GM18868 (cell line): Measurements from ENCODE around the gene MRPL4.
"Not testable (repeated sequence)": the region's sequence is repeated elsewhere in the genome, so short reads cannot be mapped to it uniquely, and the experiment has no call there.

Experiments used
- ATAC-seq: cut with Tn5 transposase; IDR thresholded peaks from one replicate; pipeline ENCODE4 v1.9.1; 2021; ENCODE audit warnings: mild to moderate bottlenecking, moderate library complexity; ENCODE audit not compliant: unreplicated experiment

MRPL4 gene

DNA sequence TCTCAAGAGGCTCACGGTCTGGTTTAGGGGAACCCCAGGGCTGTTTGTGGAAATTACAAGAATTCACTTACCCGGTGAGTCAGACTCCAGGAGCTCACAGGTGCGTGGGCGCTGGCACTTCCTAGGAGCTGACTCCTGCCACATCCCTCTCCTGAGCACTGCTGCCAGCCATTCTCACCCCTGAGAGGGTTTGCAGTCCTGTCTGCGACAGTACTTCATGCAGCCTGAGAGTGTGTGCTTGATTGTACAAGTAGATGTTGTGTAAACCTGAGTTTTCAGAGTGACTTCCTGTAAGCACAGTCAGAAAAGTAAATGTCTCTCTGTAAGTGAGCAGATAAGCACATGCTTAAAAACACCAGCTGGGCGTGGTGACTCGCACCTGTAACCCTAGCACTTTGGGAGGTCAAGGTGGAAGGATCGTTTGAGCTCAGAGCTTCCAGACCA is 8.1 kb downstream of the MRPL4 start:
- no peak for ATAC-seq

DNA sequence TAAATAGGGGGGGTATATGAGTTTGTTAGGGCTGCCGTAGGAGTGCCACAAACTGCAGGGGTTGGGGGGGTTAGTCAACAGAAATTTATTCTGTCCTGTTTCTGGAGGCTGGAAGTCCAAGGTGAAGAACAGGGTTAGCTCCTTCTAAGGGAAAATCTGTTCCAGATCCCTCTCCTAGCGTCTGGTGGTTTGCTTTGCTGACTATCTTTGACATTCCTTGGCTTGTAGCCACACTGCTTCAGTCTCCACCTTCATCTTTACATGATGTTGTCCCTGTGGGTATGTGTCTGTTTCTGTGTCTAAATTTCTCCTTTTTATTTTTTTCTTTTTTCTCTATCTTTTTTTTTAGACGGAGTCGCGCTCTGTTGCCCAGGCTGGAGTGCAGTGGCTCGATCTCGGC is 10.8 kb downstream of the MRPL4 start:
- no peak for ATAC-seq

DNA sequence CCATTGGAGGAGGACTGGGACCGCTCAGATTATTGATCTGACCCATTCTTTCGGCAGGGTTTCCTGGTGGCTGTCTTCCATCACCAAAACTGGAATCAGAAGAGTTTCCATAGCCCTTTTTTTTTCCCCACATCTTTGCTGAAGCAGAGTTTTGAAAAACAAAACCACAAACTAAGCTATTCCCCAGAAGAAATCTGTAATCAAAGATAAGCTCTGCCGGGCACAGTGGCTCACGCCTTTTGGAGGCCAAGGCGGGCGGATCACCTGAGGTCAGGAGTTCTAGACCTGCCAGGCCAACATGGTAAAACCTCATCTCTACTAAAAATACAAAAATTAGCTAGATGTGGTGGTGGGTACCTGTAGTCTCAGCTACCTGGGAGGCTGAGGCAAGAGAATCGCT is 14.7 kb downstream of the MRPL4 start:
- no peak for ATAC-seq

DNA sequence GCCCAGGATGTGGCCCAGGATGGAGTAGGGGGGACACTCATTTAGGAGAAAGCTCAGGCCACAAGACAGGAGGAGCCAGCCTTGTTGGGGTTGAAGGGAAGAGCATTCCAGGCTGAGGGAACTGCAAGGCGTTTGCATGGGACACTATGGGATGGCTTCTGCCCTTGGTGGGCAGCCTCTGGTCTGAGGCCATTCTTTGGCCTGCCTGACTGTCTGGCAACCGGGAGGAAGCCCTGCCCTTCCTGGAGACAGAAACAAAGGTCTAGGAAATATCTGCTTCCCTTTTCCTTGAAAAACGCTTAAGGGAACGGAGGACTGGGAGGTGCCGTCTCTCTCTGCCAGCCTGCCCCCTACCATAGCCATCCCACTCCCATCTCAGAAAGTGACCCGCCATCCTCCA is 16.1 kb downstream of the MRPL4 start:
- no peak for ATAC-seq

DNA sequence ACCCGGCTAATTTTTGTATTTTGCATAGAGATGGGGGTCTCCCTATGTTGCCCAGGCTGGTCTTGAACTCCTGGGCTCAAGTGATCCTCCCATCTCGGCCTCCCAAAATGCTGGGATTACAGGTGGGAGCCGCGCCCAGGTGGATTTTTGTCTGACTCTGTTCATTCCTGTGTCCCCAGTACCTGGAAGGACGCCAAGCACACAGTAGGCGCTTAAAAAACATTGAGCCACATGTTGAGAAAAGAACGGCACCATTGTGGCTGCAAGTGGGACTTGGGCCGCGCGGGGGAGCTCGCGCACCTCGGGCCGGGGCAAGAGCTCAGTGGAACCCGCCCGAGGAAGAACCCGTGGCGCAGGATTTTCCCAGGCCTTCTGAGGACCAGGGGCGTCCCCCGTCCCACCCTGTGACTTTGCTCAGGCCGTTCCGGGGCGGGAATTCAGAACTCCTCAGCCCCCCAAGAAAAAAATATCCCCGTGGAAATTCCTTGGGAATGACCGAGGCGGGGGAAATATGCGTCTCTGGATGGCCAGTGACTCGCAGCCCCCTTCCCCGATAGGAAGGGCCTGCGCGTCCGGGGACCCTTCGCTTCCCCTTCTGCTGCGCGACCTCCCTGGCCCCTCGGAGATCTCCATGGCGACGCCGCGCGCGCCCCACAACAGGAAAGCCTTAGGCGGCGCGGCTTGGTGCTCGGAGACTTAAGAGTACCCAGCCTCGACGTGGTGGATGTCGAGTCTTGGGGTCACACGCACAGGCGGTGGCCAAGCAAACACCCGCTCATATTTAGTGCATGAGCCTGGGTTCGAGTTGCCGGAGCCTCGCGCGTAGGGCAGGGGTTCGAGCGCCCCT is 17.5 kb downstream of the MRPL4 start:
- ATAC-seq, result peak; percentile 37

DNA sequence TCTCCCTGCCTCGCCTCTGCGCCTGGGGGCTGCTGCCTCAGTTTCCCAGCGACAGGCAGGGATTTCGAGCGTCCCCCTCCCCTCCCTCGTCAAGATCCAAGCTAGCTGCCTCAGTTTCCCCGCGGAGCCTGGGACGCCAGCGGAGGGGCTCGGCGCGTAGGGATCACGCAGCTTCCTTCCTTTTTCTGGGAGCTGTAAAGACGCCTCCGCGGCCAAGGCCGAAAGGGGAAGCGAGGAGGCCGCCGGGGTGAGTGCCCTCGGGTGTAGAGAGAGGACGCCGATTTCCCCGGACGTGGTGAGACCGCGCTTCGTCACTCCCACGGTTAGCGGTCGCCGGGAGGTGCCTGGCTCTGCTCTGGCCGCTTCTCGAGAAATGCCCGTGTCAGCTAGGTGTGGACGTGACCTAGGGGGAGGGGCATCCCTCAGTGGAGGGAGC is 18.2 kb downstream of the MRPL4 start:
- ATAC-seq, result peak; percentile 32

DNA sequence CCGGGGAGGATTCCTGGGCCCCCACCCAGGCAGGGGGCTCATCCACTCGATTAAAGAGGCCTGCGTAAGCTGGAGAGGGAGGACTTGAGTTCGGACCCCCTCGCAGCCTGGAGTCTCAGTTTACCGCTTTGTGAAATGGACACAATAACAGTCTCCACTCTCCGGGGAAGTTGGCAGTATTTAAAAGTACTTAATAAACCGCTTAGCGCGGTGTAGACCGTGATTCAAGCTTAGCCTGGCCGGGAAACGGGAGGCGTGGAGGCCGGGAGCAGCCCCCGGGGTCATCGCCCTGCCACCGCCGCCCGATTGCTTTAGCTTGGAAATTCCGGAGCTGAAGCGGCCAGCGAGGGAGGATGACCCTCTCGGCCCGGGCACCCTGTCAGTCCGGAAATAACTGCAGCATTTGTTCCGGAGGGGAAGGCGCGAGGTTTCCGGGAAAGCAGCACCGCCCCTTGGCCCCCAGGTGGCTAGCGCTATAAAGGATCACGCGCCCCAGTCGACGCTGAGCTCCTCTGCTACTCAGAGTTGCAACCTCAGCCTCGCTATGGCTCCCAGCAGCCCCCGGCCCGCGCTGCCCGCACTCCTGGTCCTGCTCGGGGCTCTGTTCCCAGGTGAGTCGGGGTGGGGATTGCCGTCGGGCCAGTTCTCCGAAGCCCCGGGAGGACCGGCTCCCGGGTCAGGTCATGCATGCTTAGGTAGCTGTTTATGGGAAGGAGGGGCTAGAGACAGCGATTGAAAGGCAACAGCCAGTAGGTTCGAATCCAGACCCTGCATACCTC is 18.8 kb downstream of the MRPL4 start, which contains the start of gene ICAM1:
TSS of gene ICAM1 (plus strand) at position 505 of the 779 bp plus-strand sequence. CDS start at position 545, 40 bp downstream.
- peak; percentile 36 for ATAC-seq

DNA sequence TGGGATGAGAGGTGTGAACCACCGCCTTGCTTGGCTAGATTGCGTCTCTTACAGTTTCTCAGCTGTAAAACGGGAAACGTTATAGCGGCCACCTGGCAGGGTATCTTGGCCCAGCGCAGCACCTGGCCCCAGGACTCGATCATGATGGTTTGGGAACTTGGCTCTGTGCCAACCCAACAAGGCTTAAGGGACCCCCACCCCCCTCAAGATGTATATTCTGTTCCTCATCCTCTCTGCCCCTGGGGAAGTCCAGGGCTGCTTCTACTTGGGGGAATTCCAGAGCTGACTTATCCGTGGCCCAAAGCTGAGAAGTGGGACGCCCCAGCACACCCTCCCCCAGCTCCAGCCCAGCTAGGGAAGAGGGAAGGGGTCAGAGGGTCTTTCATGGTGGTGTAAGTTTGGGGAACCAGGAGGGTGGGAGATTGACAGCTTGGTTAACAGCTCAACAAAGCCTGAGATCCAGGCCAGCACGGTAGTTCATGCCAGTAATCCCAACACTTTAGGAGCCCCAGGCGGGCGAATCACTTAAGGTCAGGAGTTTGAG is 19.6 kb downstream of the MRPL4 start:
- peak; percentile 37 for ATAC-seq

DNA sequence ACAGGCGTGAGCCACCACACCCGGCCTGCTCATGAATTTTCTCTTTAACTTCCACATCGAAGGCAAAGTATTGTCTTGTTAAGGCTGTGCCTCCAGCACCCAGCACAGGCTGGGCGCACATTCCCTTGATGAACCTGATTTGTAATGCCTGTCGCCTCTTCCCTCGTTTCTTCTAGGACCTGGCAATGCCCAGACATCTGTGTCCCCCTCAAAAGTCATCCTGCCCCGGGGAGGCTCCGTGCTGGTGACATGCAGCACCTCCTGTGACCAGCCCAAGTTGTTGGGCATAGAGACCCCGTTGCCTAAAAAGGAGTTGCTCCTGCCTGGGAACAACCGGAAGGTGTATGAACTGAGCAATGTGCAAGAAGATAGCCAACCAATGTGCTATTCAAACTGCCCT is 22.6 kb downstream of the MRPL4 start:
- ATAC-seq, result no peak

DNA sequence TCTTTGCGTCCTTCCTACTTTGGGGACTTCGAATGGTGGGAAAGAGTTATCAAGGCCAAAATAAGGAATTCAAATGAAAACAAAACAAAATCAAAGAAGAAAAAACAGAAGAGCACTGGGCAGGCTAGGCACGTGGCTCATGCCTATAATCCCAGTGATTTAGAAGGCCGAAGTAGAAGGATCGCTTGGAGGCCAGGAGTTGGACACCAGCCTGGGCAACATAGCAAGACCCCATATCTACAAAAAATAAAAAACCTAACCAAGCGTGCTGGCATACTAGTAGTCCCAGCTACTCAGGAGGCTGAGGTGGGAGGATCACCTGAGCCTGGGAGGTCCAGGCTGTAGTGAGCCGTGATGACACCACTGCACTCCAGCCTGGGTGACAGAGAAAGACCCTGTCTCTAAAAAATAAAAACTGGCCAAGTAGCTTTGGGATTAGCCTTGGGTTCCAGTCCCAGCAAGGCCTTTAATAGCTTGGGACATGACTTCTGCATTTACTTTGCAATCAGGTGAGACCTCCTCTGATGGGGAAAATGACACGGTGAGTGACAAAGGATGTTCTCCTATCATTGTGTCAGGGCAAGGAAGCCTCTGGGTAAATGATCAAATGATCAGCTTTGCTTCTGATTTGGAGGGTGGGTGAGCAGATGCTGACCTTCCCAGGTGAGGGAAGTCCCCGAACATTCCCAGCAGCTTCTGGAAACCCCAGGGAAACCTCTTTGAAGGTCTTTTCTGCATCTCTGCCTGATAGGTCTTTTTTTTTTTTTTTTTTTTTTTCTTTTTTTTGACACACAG is 26.0 kb downstream of the MRPL4 start:
- ATAC-seq, result no peak

DNA sequence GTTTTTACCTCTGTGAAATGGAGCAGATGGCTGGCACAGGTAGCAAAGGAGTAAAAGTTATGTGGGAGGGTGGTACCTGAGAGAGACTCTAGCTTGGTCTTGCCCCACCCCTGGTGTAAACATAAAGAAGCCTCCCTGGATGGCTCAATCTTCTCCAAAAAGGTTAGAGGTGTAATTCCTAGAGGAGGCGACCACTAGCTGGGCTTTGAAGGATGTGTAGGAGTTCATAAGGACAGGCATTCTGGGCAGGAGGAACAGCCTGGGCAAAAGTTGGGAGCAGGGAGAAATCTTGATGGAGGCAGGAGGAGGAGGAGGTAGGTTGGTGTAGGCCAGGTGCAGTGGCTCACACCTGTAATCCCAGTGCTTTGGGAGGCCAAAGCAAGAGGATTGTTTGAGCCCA is 26.9 kb downstream of the MRPL4 start:
- no peak for ATAC-seq

DNA sequence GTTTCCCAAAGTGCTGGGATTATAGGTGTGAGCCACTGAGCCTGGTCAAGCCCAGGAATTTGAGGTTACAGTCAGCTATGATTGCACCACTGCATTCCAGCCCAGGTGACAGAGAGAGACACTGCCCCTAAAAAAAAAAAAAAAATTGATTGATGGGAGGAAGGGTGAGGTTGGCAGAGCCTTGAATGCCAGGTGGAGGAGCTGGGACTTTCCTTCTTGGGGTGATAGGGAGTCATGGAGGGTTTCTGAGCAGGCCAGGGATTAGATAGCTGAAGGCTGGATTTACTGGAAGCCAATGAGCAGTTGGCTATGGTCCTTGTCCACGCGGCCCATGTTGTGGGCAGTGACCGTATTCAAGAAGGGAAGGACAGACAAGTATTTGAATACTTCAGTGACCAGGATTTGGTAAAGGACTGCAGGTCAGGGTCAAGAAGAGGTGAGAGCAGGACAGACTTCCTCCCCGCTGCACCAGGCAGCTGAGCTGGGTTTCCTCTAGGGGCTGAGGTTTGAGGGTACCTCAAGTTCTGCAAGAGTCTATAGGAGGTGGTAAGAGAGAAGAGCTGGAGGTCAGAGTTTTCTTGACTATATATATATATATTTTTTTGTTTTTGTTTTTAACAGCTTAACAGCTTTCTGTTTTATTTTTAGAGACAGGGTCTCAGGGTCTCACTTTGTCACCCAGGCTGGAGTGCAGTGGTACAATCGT is 27.9 kb downstream of the MRPL4 start:
- no peak for ATAC-seq

DNA sequence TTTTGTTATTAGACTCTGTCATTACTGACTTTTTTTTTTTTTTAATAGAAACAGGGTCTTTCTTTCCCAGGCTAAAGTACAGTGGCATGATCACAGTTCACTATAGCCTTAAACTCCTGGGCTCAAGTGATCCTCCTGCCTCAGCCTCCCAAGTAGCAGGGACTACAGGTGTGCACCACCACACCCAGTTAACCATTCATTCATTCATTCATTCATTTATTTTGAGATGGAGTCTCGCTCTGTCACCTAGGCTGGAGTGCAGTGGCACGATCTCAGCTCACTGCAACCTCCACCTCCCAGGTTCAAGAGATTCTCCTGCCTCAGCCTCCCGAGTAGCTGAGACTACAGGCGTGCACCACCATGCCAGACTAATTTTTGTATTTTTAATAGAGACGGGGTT is 30.0 kb downstream of the MRPL4 start:
- ATAC-seq, result not testable (repeated sequence)

DNA sequence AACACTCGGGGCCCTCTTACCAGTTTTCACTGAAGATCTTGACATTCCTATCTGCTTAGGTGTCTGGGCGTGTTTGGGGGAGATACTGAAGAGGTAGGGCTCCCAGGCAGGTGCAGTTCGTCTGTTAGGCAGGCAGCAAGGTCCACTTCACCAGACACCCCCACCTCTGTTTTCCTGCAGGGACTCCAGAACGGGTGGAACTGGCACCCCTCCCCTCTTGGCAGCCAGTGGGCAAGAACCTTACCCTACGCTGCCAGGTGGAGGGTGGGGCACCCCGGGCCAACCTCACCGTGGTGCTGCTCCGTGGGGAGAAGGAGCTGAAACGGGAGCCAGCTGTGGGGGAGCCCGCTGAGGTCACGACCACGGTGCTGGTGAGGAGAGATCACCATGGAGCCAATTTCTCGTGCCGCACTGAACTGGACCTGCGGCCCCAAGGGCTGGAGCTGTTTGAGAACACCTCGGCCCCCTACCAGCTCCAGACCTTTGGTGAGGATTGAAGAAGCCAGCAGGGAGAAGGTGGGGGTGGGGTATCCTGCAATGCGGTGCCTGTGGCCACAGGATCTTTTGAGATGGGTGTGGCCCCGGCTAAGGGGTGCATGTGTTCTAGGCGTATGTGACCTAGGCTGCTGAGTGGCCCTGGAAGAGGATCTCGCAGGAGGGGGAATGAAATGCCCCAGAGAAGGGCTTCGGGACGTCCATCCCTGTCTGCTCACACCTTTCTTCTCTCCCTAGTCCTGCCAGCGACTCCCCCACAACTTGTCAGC is 31.5 kb downstream of the MRPL4 start:
- ATAC-seq, result no peak

DNA sequence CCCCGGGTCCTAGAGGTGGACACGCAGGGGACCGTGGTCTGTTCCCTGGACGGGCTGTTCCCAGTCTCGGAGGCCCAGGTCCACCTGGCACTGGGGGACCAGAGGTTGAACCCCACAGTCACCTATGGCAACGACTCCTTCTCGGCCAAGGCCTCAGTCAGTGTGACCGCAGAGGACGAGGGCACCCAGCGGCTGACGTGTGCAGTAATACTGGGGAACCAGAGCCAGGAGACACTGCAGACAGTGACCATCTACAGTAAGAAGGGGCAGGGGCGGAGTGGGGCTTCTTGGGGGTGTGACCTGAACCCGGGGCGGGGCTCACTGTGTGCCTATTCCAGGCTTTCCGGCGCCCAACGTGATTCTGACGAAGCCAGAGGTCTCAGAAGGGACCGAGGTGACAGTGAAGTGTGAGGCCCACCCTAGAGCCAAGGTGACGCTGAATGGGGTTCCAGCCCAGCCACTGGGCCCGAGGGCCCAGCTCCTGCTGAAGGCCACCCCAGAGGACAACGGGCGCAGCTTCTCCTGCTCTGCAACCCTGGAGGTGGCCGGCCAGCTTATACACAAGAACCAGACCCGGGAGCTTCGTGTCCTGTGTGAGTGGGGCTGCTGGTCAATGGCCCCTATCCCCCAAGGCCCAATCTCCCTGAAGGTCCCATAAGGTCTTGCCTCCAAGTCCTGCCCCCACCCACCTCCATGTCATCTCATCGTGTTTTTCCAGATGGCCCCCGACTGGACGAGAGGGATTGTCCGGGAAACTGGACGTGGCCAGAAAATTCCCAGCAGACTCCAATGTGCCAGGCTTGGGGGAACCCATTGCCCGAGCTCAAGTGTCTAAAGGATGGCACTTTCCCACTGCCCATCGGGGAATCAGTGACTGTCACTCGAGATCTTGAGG is 32.3 kb downstream of the MRPL4 start:
- no peak for ATAC-seq

DNA sequence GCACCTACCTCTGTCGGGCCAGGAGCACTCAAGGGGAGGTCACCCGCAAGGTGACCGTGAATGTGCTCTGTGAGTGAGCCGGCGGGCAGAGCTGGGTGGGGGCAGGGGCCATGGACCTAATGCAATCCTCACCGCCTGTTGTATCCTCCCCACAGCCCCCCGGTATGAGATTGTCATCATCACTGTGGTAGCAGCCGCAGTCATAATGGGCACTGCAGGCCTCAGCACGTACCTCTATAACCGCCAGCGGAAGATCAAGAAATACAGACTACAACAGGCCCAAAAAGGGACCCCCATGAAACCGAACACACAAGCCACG is 32.9 kb downstream of the MRPL4 start:
- ATAC-seq, result no peak

DNA sequence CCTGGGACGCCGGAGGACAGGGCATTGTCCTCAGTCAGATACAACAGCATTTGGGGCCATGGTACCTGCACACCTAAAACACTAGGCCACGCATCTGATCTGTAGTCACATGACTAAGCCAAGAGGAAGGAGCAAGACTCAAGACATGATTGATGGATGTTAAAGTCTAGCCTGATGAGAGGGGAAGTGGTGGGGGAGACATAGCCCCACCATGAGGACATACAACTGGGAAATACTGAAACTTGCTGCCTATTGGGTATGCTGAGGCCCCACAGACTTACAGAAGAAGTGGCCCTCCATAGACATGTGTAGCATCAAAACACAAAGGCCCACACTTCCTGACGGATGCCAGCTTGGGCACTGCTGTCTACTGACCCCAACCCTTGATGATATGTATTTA is 33.4 kb downstream of the MRPL4 start:
- ATAC-seq, result no peak

DNA sequence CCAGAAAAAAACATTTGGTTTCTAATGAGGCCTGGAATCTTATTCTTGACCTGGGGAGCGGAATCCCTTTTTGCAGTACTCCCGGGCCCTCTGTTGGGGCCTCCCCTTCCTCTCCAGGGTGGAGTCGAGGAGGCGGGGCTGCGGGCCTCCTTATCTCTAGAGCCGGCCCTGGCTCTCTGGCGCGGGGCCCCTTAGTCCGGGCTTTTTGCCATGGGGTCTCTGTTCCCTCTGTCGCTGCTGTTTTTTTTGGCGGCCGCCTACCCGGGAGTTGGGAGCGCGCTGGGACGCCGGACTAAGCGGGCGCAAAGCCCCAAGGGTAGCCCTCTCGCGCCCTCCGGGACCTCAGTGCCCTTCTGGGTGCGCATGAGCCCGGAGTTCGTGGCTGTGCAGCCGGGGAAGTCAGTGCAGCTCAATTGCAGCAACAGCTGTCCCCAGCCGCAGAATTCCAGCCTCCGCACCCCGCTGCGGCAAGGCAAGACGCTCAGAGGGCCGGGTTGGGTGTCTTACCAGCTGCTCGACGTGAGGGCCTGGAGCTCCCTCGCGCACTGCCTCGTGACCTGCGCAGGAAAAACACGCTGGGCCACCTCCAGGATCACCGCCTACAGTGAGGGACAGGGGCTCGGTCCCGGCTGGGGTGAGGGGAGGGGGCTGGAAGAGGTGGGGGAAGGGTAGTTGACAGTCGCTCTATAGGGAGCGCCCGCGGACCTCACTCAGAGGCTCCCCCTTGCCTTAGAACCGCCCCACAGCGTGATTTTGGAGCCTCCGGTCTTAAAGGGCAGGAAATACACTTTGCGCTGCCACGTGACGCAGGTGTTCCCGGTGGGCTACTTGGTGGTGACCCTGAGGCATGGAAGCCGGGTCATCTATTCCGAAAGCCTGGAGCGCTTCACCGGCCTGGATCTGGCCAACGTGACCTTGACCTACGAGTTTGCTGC is 35.1 kb downstream of the MRPL4 start, which contains the start of gene ICAM4:
TSS of gene ICAM4 (plus strand) at position 153 of the 935 bp plus-strand sequence. CDS start at position 211, 58 bp downstream.
- ATAC-seq, result no peak
